SK-N-SH treated with all-trans-retinoic acid at 6 μM for 48 hours (cell line): Measurements from ENCODE around the gene C3orf85.

ENCODE experiments used
- ATAC-seq: fragments of 200-7000 bp; cut with Tn5 transposase; 3 replicates; pipeline ENCODE4 v1.9.1; 2020; ENCODE audit warnings: mild to moderate bottlenecking, moderate library complexity
- ARNTL ChIP-seq: fragments of 450-650 bp; formaldehyde crosslinking; IDR thresholded peaks from 2 replicates; pipeline ENCODE4 v1.5.0; 2020; ENCODE audit warnings: low read depth, mild to moderate bottlenecking, moderate library complexity, borderline replicate concordance
- BACH2 ChIP-seq: fragments of 250-450 bp; sonication (Bioruptor Pico); IDR thresholded peaks from 2 replicates; pipeline ENCODE4 v1.9.0; 2021; ENCODE audit warnings: mild to moderate bottlenecking, borderline replicate concordance
- CREB5 ChIP-seq: fragments of 250-450 bp; sonication (Bioruptor Pico); IDR thresholded peaks from 2 replicates; pipeline ENCODE4 v1.5.1; 2020; ENCODE audit warnings: low read depth, mild to moderate bottlenecking, moderate library complexity
- CSDC2 ChIP-seq: fragments of 250-450 bp; sonication (Bioruptor Pico); IDR thresholded peaks from 2 replicates; pipeline ENCODE4 v1.5.0; 2020; ENCODE audit warnings: mild to moderate bottlenecking, moderate library complexity
- CSRNP3 ChIP-seq: fragments of 250-450 bp; sonication (Bioruptor Pico); IDR thresholded peaks from 2 replicates; pipeline ENCODE4 v1.5.1; 2021; ENCODE audit warnings: mild to moderate bottlenecking, moderate library complexity
- ESRRG ChIP-seq: fragments of 250-450 bp; sonication (Bioruptor Pico); IDR thresholded peaks from 2 replicates; pipeline ENCODE4 v1.6.1; 2021; ENCODE audit warnings: mild to moderate bottlenecking
- GLIS3 ChIP-seq: fragments of 250-450 bp; sonication (Bioruptor Pico); IDR thresholded peaks from 2 replicates; pipeline ENCODE4 v1.5.0; 2020; ENCODE audit warnings: mild to moderate bottlenecking, moderate library complexity
- ISL1 ChIP-seq: fragments of 250-450 bp; sonication (Bioruptor Pico); IDR thresholded peaks from 2 replicates; pipeline ENCODE4 v2.1.2; 2022; ENCODE audit warnings: mild to moderate bottlenecking, moderate library complexity
- PATZ1 ChIP-seq: fragments of 250-450 bp; sonication (Bioruptor Pico); IDR thresholded peaks from 2 replicates; pipeline ENCODE4 v1.8.0; 2020; ENCODE audit warnings: mild to moderate bottlenecking, moderate library complexity, borderline replicate concordance
- POU6F1 ChIP-seq: fragments of 250-450 bp; sonication (Bioruptor Pico); IDR thresholded peaks from 2 replicates; pipeline ENCODE4 v1.8.0; 2021; ENCODE audit warnings: low read depth, mild to moderate bottlenecking, moderate library complexity, borderline replicate concordance
- PPARA ChIP-seq: fragments of 250-450 bp; sonication (Bioruptor Pico); IDR thresholded peaks from 2 replicates; pipeline ENCODE4 v1.5.0; 2020; ENCODE audit warnings: mild to moderate bottlenecking, borderline replicate concordance
- RARB ChIP-seq: fragments of 250-450 bp; sonication (Bioruptor Pico); IDR thresholded peaks from 2 replicates; pipeline ENCODE4 v1.8.0; 2021; ENCODE audit warnings: mild to moderate bottlenecking, moderate library complexity
- SNAI2 ChIP-seq: fragments of 250-450 bp; sonication (Bioruptor Pico); IDR thresholded peaks from 2 replicates; pipeline ENCODE4 v1.5.0; 2020; ENCODE audit warnings: mild to moderate bottlenecking, moderate library complexity
- TCF4 ChIP-seq: fragments of 250-450 bp; sonication (Bioruptor Pico); IDR thresholded peaks from 2 replicates; pipeline ENCODE4 v1.8.0; 2021; ENCODE audit warnings: mild to moderate bottlenecking, moderate library complexity, borderline replicate concordance
- TOX ChIP-seq: fragments of 250-450 bp; sonication (Bioruptor Pico); IDR thresholded peaks from 2 replicates; pipeline ENCODE4 v1.8.0; 2021; ENCODE audit warnings: mild to moderate bottlenecking, moderate library complexity, borderline replicate concordance
- TSHZ2 ChIP-seq: fragments of 250-450 bp; sonication (Bioruptor Pico); IDR thresholded peaks from 2 replicates; pipeline ENCODE4 v1.5.0; 2020; ENCODE audit warnings: mild to moderate bottlenecking, moderate library complexity
- ZC3H10 ChIP-seq: fragments of 250-450 bp; sonication (Bioruptor Pico); IDR thresholded peaks from 2 replicates; pipeline ENCODE4 v1.5.1; 2021; ENCODE audit warnings: mild to moderate bottlenecking, moderate library complexity
- ZFP3 ChIP-seq: fragments of 250-450 bp; sonication (Bioruptor Pico); IDR thresholded peaks from 2 replicates; pipeline ENCODE4 v1.5.0; 2020; ENCODE audit warnings: mild to moderate bottlenecking, moderate library complexity
- ZFP30 ChIP-seq: fragments of 450-650 bp; formaldehyde crosslinking; IDR thresholded peaks from 2 replicates; pipeline ENCODE4 v1.5.0; 2022; ENCODE audit warnings: mild to moderate bottlenecking, moderate library complexity
- ZNF565 ChIP-seq: fragments of 450-650 bp; formaldehyde crosslinking; conservative IDR thresholded peaks from 2 replicates; pipeline ENCODE4 v1.5.0; 2020; ENCODE audit warnings: low read depth, mild to moderate bottlenecking, moderate library complexity
- ZNF70 ChIP-seq: fragments of 450-650 bp; formaldehyde crosslinking; IDR thresholded peaks from 2 replicates; pipeline ENCODE4 v1.5.0; 2020; ENCODE audit warnings: mild to moderate bottlenecking, moderate library complexity
- ZNF8 ChIP-seq: fragments of 450-650 bp; formaldehyde crosslinking; IDR thresholded peaks from 2 replicates; pipeline ENCODE4 v1.5.0; 2020; ENCODE audit warnings: mild to moderate bottlenecking, moderate library complexity

C3orf85 gene

GRCh38 chr3:109091846-109092245 lies 44.7 kb upstream of the C3orf85 start:
- ATAC-seq = no peak
- TF ChIP-seq POU6F1 (no peak), BACH2 (no peak), ISL1 (CRISPR knock-in tag) (no peak), CREB5 (CRISPR knock-in tag) (no peak), RARB (CRISPR knock-in tag) (no peak), ESRRG (CRISPR knock-in tag) (no peak), TCF4 (CRISPR knock-in tag) (no peak), TOX (CRISPR knock-in tag) (no peak), ARNTL (no peak), PPARA (CRISPR knock-in tag) (no peak), TSHZ2 (CRISPR knock-in tag) (no peak), ZNF8 (CRISPR knock-in tag) (no peak), PATZ1 (no peak), ZFP30 (CRISPR knock-in tag) (no peak), GLIS3 (CRISPR knock-in tag) (no peak), ZC3H10 (CRISPR knock-in tag) (no peak), SNAI2 (CRISPR knock-in tag) (no peak), ZFP3 (CRISPR knock-in tag) (no peak)

- no peak for TF ChIP-seq BACH2
- TF ChIP-seq ZNF70 (CRISPR knock-in tag) = no peak
- no peak for ATAC-seq
Measured at GRCh38 chr3:109093561-109093960, 43.0 kb upstream of the C3orf85 start.

- no peak for ATAC-seq
- no peak for TF ChIP-seq CREB5 (CRISPR knock-in tag)
- no peak for TF ChIP-seq GLIS3 (CRISPR knock-in tag)
- TF ChIP-seq TCF4 (CRISPR knock-in tag) = no peak
- no peak for TF ChIP-seq TSHZ2 (CRISPR knock-in tag)
- no peak for TF ChIP-seq ZNF70 (CRISPR knock-in tag)
- no peak for TF ChIP-seq ISL1 (CRISPR knock-in tag)
- TF ChIP-seq PATZ1 = no peak
- no peak for TF ChIP-seq CSDC2
- no peak for TF ChIP-seq CSRNP3 (CRISPR knock-in tag)
- TF ChIP-seq ZNF565 (CRISPR knock-in tag) = no peak
- TF ChIP-seq ZFP30 (CRISPR knock-in tag) = no peak
Measured at GRCh38 chr3:109095166-109095565, 41.4 kb upstream of the C3orf85 start.
